GM12878 (cell line): Measurements from ENCODE around the gene CAPRIN2. TPM values are rescaled to one million over a fixed set of nuclear protein-coding genes. Genes with fewer than 3 reads are reported as not detected.

ENCODE experiments used
- ATAC-seq: fragments of 200-7000 bp; cut with Tn5 transposase; 3 replicates; pipeline ENCODE4 v1.9.1; 2020; ENCODE audit warnings: mild to moderate bottlenecking, moderate library complexity
- BruUV-seq: library from RNA; stranded (reverse); fragments of 400-500 nt; replicated peaks from 2 replicates; lab custom pipeline; 2021; lab: Mats Ljungman, UMichigan
- CTCF ChIA-PET: fragments of 300-600 bp; sonication (Branson Sonifier 250); formaldehyde crosslinking; extraction: SDS; loops from one replicate; lab custom pipeline; 2021; ENCODE audit warnings: inconsistent platforms; lab: Yijun Ruan, JAX
- POLR2A ChIA-PET: fragments of 350-600 bp; formaldehyde crosslinking; extraction: SDS; loops from one replicate; lab custom pipeline; 2021; ENCODE audit warnings: inconsistent platforms; lab: Charles Lee
- RAD21 ChIA-PET: fragments of 300-600 bp; sonication (Branson Sonifier 250); formaldehyde crosslinking; loops from one replicate; lab custom pipeline; 2023; ENCODE audit warnings: antibody characterized with exemption; ENCODE audit not compliant: unreplicated experiment; lab: Charles Lee
- SMC1A ChIA-PET: fragments of 300-600 bp; sonication (Branson Sonifier 250); formaldehyde crosslinking; loops from one replicate; lab custom pipeline; 2023; ENCODE audit not compliant: unreplicated experiment, uncharacterized antibody; lab: Charles Lee
- DNase-seq: peaks from one replicate; pipeline ENCODE4 v3.0.0-alpha.2; 2011; ENCODE audit warnings: low read depth, low spot score
- FAIRE-seq: peaks from 3 replicates; lab custom pipeline; 2011; peaks lifted over from hg19 to GRCh38; lab: Jason Lieb, UNC
- H2AFZ ChIP-seq: 2 replicates; pipeline ENCODE4 v1.6.0; 2011; ENCODE audit warnings: low read depth, low read length, control low read depth; ENCODE audit not compliant: control insufficient read depth
- H3K27ac ChIP-seq: 2 replicates; pipeline ENCODE4 v1.5.1; 2011; ENCODE audit warnings: control low read depth; ENCODE audit not compliant: control insufficient read depth, insufficient read depth
- H3K27me3 ChIP-seq, 2 experiments: replicated peaks in 1 of 2; 2 replicates each; pipeline versions ENCODE4 v1.6.0 to v1.6.1; 2011; ENCODE audit warnings: low read length in 1 of 2; ENCODE audit not compliant: control insufficient read depth in 2 of 2, insufficient read depth in 2 of 2
- H3K36me3 ChIP-seq, 2 experiments: 2 replicates each; pipeline ENCODE4 v1.5.1; 2011; ENCODE audit warnings: low read length in 1 of 2; ENCODE audit not compliant: control insufficient read depth in 2 of 2, insufficient read depth in 2 of 2
- H3K4me1 ChIP-seq: 2 replicates; pipeline ENCODE4 v1.6.1; 2011; ENCODE audit warnings: mild to moderate bottlenecking, low read length, moderate library complexity, mixed read lengths; ENCODE audit not compliant: control insufficient read depth, insufficient read depth
- H3K4me2 ChIP-seq: 2 replicates; pipeline ENCODE4 v1.6.0; 2011; ENCODE audit warnings: control low read depth; ENCODE audit not compliant: control insufficient read depth, insufficient read depth
- H3K4me3 ChIP-seq: fragments of 200-600 bp; sonication (generic); 2 replicates; pipeline ENCODE4 v1.5.1; 2016
- H3K79me2 ChIP-seq: 2 replicates; pipeline ENCODE4 v1.6.0; 2011; ENCODE audit warnings: low read length; ENCODE audit not compliant: control insufficient read depth, insufficient read depth
- H3K9ac ChIP-seq: 2 replicates; pipeline ENCODE4 v1.8.0; 2011; ENCODE audit warnings: low read length, control low read depth, mixed read lengths; ENCODE audit not compliant: control insufficient read depth, insufficient read depth
- H3K9me3 ChIP-seq: replicated peaks from 3 replicates; pipeline ENCODE4 v1.5.1; 2011; ENCODE audit warnings: mild to moderate bottlenecking, low read length; ENCODE audit not compliant: control insufficient read depth, insufficient read depth
- H4K20me1 ChIP-seq: 2 replicates; pipeline ENCODE4 v1.6.0; 2011; ENCODE audit not compliant: control insufficient read depth, insufficient read depth
- CTCF ChIP-seq, 3 experiments: IDR thresholded peaks in 2 of 3; conservative IDR thresholded peaks in 1 of 3; 2 replicates each; pipeline ENCODE4 v1.5.1; 2011; ENCODE audit warnings: low read depth in 3 of 3, low read length in 3 of 3, mild to moderate bottlenecking in 3 of 3, control low read depth in 2 of 3, moderate library complexity in 2 of 3, inconsistent platforms in 1 of 3, mixed read lengths in 1 of 3; ENCODE audit not compliant: control insufficient read depth in 2 of 3, insufficient read depth in 1 of 3; ENCODE audit errors: extremely low read depth in 1 of 3
- EGR1 ChIP-seq, 2 experiments: IDR thresholded peaks; 1 replicate in 1 of 2; 2 replicates in 1 of 2; pipeline ENCODE4 v1.6.1; 2011 to 2012; ENCODE audit warnings: low read depth in 2 of 2, low read length in 2 of 2, borderline replicate concordance in 1 of 2, mild to moderate bottlenecking in 1 of 2, moderate library complexity in 1 of 2
- EZH2 ChIP-seq: IDR thresholded peaks from 2 replicates; pipeline ENCODE4 v1.6.1; 2012; ENCODE audit warnings: low read depth, mild to moderate bottlenecking, control low read depth, inconsistent platforms, low read length, borderline replicate concordance; ENCODE audit not compliant: control insufficient read depth
- IKZF1 ChIP-seq: fragments of 450-650 bp; conservative IDR thresholded peaks from 2 replicates; pipeline ENCODE4 v1.6.1; 2017; ENCODE audit warnings: antibody characterized with exemption, mild to moderate bottlenecking
- MTA3 ChIP-seq: IDR thresholded peaks from 2 replicates; pipeline ENCODE4 v1.6.1; 2012; ENCODE audit warnings: low read length, inconsistent platforms, borderline replicate concordance
- PML ChIP-seq: IDR thresholded peaks from 2 replicates; pipeline ENCODE4 v1.6.1; 2012; ENCODE audit warnings: low read length, inconsistent platforms
- RUNX3 ChIP-seq: IDR thresholded peaks from 2 replicates; pipeline ENCODE4 v1.6.1; 2012; ENCODE audit warnings: low read length, inconsistent platforms
- SIX5 ChIP-seq: IDR thresholded peaks from 2 replicates; pipeline ENCODE4 v1.6.1; 2011; ENCODE audit warnings: mild to moderate bottlenecking, low read depth, low read length, moderate library complexity; ENCODE audit not compliant: severe bottlenecking
- SREBF1 ChIP-seq: IDR thresholded peaks from 2 replicates; pipeline ENCODE4 v1.6.1; 2012; ENCODE audit warnings: mild to moderate bottlenecking, low read length
- TCF12 ChIP-seq: IDR thresholded peaks from 2 replicates; pipeline ENCODE4 v1.6.1; 2011; ENCODE audit warnings: low read depth, mild to moderate bottlenecking, low read length
- WGBS: methylation state at CpG from one replicate; pipeline ENCODE4 v1.1.6; 2016; ENCODE audit warnings: low lambda C conversion rate; ENCODE audit not compliant: insufficient replicate concordance, insufficient coverage; ENCODE audit errors: missing lambda C conversion rate; 5-methylcytosine and 5-hydroxymethylcytosine counted together
- in situ Hi-C: fragments of 300-500 bp; cut with MboI; formaldehyde crosslinking; loops from 9 replicates; pipeline ENCODE4 v1.14.3; 2018; ENCODE audit warnings: mixed read lengths
- intact Hi-C: fragments of 100-400 bp; cut with micrococcal nuclease; formaldehyde crosslinking; loops from one replicate; pipeline ENCODE4 v1.14.2; 2022; ENCODE audit not compliant: unreplicated experiment
- polyA plus RNA-seq, 11 experiments: library from polyadenylated mRNA; depleted of rRNA in 4 of 11; unstranded in 6 of 11; stranded (reverse) in 5 of 11; fragments of >200 nt; fragmentation: Nextera tagmentation in 4 of 11; fragmentation: Illumina TruSeq in 1 of 11; extraction: Ambion mirVana in 4 of 11; extraction: Trizol in 1 of 11; gene quantifications; 1 replicate in 1 of 11; 2 replicates in 10 of 11; pipeline versions ENCODE4 v1.2.1 to v1.2.3, GENCODE V29; 2011 to 2016; ENCODE audit warnings: inconsistent platforms in 2 of 11, missing spikeins in 2 of 11, low read depth in 1 of 11
- total RNA-seq, 4 experiments: library from RNA; depleted of rRNA in 3 of 4; stranded (reverse); fragments of >200 nt in 3 of 4; fragmentation: Illumina TruSeq in 1 of 4; extraction: Trizol in 1 of 4; gene quantifications; 2 replicates each; pipeline versions ENCODE4 v1.2.1 to v1.2.3, GENCODE V29; 2013 to 2021

CAPRIN2 gene
- total and polyA plus RNA-seq, 10 of the 15 experiments (the other 5 are each of a cell fraction or from before 2014, with no cell fraction given) = 1.2 to 13.6 (median 8.2) TPM

GRCh38 chr12:30796313-30796780 is 41.6 kb upstream of the CAPRIN2 start:
- ChIA-PET CTCF (interaction anchor here (1.0 kb wide), 2 partner anchors 11 to 245 kb away, joined by 3 read pairs; no protein-coding TSS in a partner anchor), POLR2A (no interaction called here), RAD21 (interaction anchor here (0.7 kb wide), 1 partner anchor 170 kb away, joined by 3 read pairs; no protein-coding TSS in a partner anchor), SMC1A (no interaction called here)
- DNase-seq = no peak
- Histone ChIP-seq H3K27me3 (peaks cover 7 to 11% of the 10 kb centered on the region in 2 experiments), H3K4me2 (peak overlapping the region; percentile 57; the same call in 1 of the 2 replicates), H3K4me3 (peak overlapping the region; percentile 22; the same call in 1 of the 2 replicates), H3K27ac (no peak overlapping the region), H2AFZ (no peak overlapping the region), H3K9me3 (no peaks in the 10 kb centered on the region), H3K9ac (no peak overlapping the region), H3K4me1 (no peaks in the 10 kb centered on the region), H3K36me3 (no peaks in the 10 kb centered on the region), H4K20me1 (no peaks in the 10 kb centered on the region), H3K79me2 (no peaks in the 10 kb centered on the region)
- WGBS = 4% methylated on average over 34 of the region's 38 CpGs
- intact Hi-C loops (no loop called here), in situ Hi-C loops (no loop called here)
- FAIRE-seq = no peak
- TF ChIP-seq EZH2 = 0 out of 2 replicates have a peak, but pooled peaks have one; percentile 6
- no peak for TF ChIP-seq SREBF1
- BruUV-seq = no TSS peak
- peak; percentile 41 for ATAC-seq

- Histone ChIP-seq H2AFZ (no peak overlapping the region; the same call in 1 of the 2 replicates), H3K79me2 (no peaks in the 10 kb centered on the region), H3K27me3 (peaks cover 7 to 11% of the 10 kb centered on the region in 2 experiments), H3K4me3 (peak overlapping the region; percentile 22; the same call in 1 of the 2 replicates), H3K9me3 (no peaks in the 10 kb centered on the region), H3K36me3 (no peaks in the 10 kb centered on the region), H3K9ac (no peak overlapping the region), H3K4me1 (no peaks in the 10 kb centered on the region), H3K27ac (no peak overlapping the region), H4K20me1 (no peaks in the 10 kb centered on the region), H3K4me2 (peak overlapping the region; percentile 57)
- intact Hi-C loops = no loop called here
- CTCF ChIA-PET = interaction anchor here (1.0 kb wide), 1 partner anchor 11 kb away, joined by 3 read pairs; no protein-coding TSS in a partner anchor
- SMC1A ChIA-PET = no interaction called here
- RAD21 ChIA-PET = interaction anchor here (0.7 to 1.0 kb wide), 2 partner anchors 42 to 170 kb away, joined by 3 read pairs; no protein-coding TSS in a partner anchor
- 13% methylated on average over 45 of the region's 65 CpGs for WGBS
- FAIRE-seq (no peak), ATAC-seq (peak; percentile 89), DNase-seq (no peak)
- in situ Hi-C loops = no loop called here
- BruUV-seq = no TSS peak
- TF ChIP-seq MTA3 = no peak
- TF ChIP-seq IKZF1 = no peak
- no peak for TF ChIP-seq SIX5
- no peak for TF ChIP-seq PML
- peak; percentile 6; the same call in 1 of the 2 replicates for TF ChIP-seq RUNX3
- no peak for TF ChIP-seq CTCF (IDR thresholded peaks at IDR 0.05 in 2 of 3, conservative IDR thresholded peaks at IDR 0.05 in 1 of 3; ENCODE audit: control insufficient read depth in 2 of 3, extremely low read depth in 1 of 3, insufficient read depth in 1 of 3, low read depth in 3 of 3, low read length in 3 of 3)
- peak in 1 of 2 experiments; percentile 72; a peak in 2 of 3 replicates for TF ChIP-seq EGR1 (IDR thresholded peaks at IDR 0.05; ENCODE audit: borderline replicate concordance in 1 of 2, low read depth in 2 of 2, low read length in 2 of 2)
- peak; percentile 6; the same call in 1 of the 2 replicates for TF ChIP-seq TCF12
- POLR2A ChIA-PET = no interaction called here
Observed at GRCh38 chr12:30795410-30796312, 40.9 kb upstream of the CAPRIN2 start.
